G401 (cell line): ENCODE results near the gene TMEM120B. TPM values are rescaled to one million over a fixed set of nuclear protein-coding genes. Genes with fewer than 3 reads are reported as not detected.
"Not testable (repeated sequence)": the region's sequence is repeated elsewhere in the genome, so short reads cannot be mapped to it uniquely, and the experiment has no call there.

Experiments used
- DNase-seq: peaks from one replicate; pipeline ENCODE4 v3.0.0-alpha.2; 2015; ENCODE audit warnings: low spot score
- in situ Hi-C: cut with HindIII; loops from 2 replicates; pipeline ENCODE4 v1.10.0; 2016; ENCODE audit warnings: low sequenced_read_pairs, mixed read lengths
- total RNA-seq: library from RNA; depleted of rRNA; stranded (reverse); fragments of >200 nt; shearing (Covaris generic); gene quantifications from 2 replicates; pipeline ENCODE4 v1.2.3, GENCODE V29; 2014; rRNA removed

The TMEM120B gene
- total RNA-seq: 22.6 and 27.9 TPM in 2 replicates

GRCh38 chr12:121712461-121713256, at the start of gene TMEM120B:
TMEM120B (plus strand) TSS chr12:121712752; CDS start chr12:121712896, 144 bp downstream.
- DNase-seq: peak; percentile 81
- in situ Hi-C loops: no loop called here

- no peak for DNase-seq
- in situ Hi-C loops: no loop called here
Measured at GRCh38 chr12:121663610-121663929, 49.0 kb upstream of the TMEM120B start.

- in situ Hi-C loops, DNase-seq: not testable (repeated sequence)
Measured at GRCh38 chr12:121666829-121667228, 45.7 kb upstream of the TMEM120B start.

GRCh38 chr12:121668750-121669520, 43.6 kb upstream of the TMEM120B start:
- in situ Hi-C loops: no loop called here
- no peak for DNase-seq

- no peak for DNase-seq
- in situ Hi-C loops: no loop called here
Measured at GRCh38 chr12:121669521-121669900, 43.0 kb upstream of the TMEM120B start, which contains the start of gene MORN3. MORN3 (minus strand) TSS chr12:121669654; CDS start chr12:121669483, 171 bp downstream.

GRCh38 chr12:121673013-121673511, 39.5 kb upstream of the TMEM120B start:
- in situ Hi-C loops: no loop called here
- DNase-seq: peak; percentile 51

GRCh38 chr12:121676190-121676589, 36.4 kb upstream of the TMEM120B start:
- in situ Hi-C loops: no loop called here
- no peak for DNase-seq

- DNase-seq: no peak
- in situ Hi-C loops: no loop called here
Measured at GRCh38 chr12:121678305-121678704, 34.2 kb upstream of the TMEM120B start.

GRCh38 chr12:121678716-121679300, 33.7 kb upstream of the TMEM120B start:
- in situ Hi-C loops: no loop called here
- no peak for DNase-seq

GRCh38 chr12:121679661-121680197, 32.8 kb upstream of the TMEM120B start:
- DNase-seq, in situ Hi-C loops: not testable (repeated sequence)

GRCh38 chr12:121688966-121689365, 23.6 kb upstream of the TMEM120B start:
- no peak for DNase-seq
- in situ Hi-C loops: no loop called here

GRCh38 chr12:121689430-121689829, 23.1 kb upstream of the TMEM120B start:
- in situ Hi-C loops: no loop called here
- no peak for DNase-seq

GRCh38 chr12:121692744-121693143, 19.8 kb upstream of the TMEM120B start:
- in situ Hi-C loops, DNase-seq: not testable (repeated sequence)

- in situ Hi-C loops: no loop called here
- DNase-seq: no peak
Measured at GRCh38 chr12:121693155-121693687, 19.3 kb upstream of the TMEM120B start.

GRCh38 chr12:121697093-121697698, 15.4 kb upstream of the TMEM120B start:
- in situ Hi-C loops: no loop called here
- peak; percentile 85 for DNase-seq

GRCh38 chr12:121697861-121698260, 14.7 kb upstream of the TMEM120B start:
- in situ Hi-C loops, DNase-seq: not testable (repeated sequence)

- DNase-seq: no peak
- in situ Hi-C loops: no loop called here
Measured at GRCh38 chr12:121701667-121702277, 10.8 kb upstream of the TMEM120B start.

- in situ Hi-C loops: no loop called here
Measured at GRCh38 chr12:121702944-121703343, 9.6 kb upstream of the TMEM120B start.

More at GRCh38 chr12:121702944-121703343, 9.6 kb upstream of the TMEM120B start:
- DNase-seq: no peak
